Activated T-cell treated with anti-CD3 and anti-CD28 coated beads, Interleukin-2, amount 50 U/mL, for 72 hours (primary cell): Measurements from ENCODE around the gene SYTL1. TPM values are rescaled to one million over a fixed set of nuclear protein-coding genes. Genes with fewer than 3 reads are reported as not detected.
A peak's percentile ranks its signal among the peaks of the same experiment; 100 is the strongest.

Source experiments
- ATAC-seq, 2 donors: fragments of 150-1000 bp; cut with Tn5 transposase; replicated peaks in 1 of 2; 2 replicates each; pipeline ENCODE4 v1.10.0; 2021; ENCODE audit warnings: moderate library complexity in 2 of 2, mild to moderate bottlenecking in 1 of 2
- DNase-seq, 2 donors: peaks; one replicate each; pipeline ENCODE4 v3.0.0; 2021 to 2022; ENCODE audit warnings: mixed read lengths in 1 of 2
- H3K27ac Mint-ChIP-seq: one replicate; pipeline ENCODE4 v1.8.0; 2022; ENCODE audit warnings: mild to moderate bottlenecking, moderate library complexity, mixed read lengths
- H3K27me3 Mint-ChIP-seq: one replicate; pipeline ENCODE4 v1.8.0; 2022; ENCODE audit warnings: low read depth, mixed read lengths
- H3K36me3 Mint-ChIP-seq, 2 donors: one replicate each; pipeline ENCODE4 v1.8.0; 2022; ENCODE audit warnings: mixed read lengths in 2 of 2, mild to moderate bottlenecking in 1 of 2; ENCODE audit not compliant: insufficient read depth in 2 of 2
- H3K4me1 Mint-ChIP-seq: one replicate; pipeline ENCODE4 v1.8.0; 2022; ENCODE audit warnings: low read depth, mixed read lengths
- H3K4me3 Mint-ChIP-seq, 2 donors: one replicate each; pipeline ENCODE4 v1.8.0; 2022; ENCODE audit warnings: mild to moderate bottlenecking in 2 of 2, mixed read lengths in 2 of 2, moderate library complexity in 2 of 2
- H3K9me3 Mint-ChIP-seq, 2 donors: one replicate each; pipeline ENCODE4 v1.8.0; 2022; ENCODE audit warnings: mixed read lengths in 2 of 2
- total RNA-seq, 2 donors: library from RNA; stranded (reverse); gene quantifications; one replicate each; pipeline ENCODE4 v1.2.3, GENCODE V29; 2022

Gene SYTL1
- total RNA-seq, 2 donors from 2014 or later: 73.1 to 89.9 TPM

DNA sequence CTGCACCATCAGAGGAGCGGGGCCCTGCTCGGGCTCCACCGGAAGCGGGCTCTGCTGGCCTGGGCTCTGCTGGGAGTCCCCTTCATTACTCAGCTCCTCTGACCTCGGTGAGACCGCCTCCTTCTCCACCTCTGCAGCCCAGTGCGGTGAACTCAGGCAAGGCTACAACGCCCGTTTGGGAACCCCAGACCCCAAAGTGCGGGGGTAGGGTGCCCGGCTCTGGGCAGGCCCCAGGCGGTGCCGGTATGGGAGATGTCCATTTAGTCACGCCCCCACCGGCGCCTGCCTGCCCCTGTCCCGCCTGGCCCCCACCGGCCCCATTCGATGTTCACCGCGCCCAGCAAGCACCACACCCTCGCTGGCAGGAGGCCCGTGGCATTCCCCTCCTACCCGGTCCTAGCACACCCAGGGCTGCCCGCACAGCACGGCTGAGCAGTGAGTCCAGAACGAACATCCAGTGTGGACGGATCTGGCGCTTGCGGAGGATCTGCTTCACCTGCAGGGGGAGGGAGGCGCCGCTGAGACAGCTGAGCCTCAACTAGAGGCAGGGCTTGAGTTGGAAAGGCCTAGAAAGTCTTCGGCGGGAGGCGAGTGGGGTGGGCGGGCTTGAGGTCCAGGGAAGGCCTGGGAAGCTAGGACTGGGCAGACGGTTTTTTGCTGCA lies 14.9 kb downstream of the SYTL1 start:
- peak; percentile 56 to 57 for ATAC-seq
- H3K36me3 Mint-ChIP-seq: no peaks in the 10 kb centered on the region
- H3K27me3 Mint-ChIP-seq: peaks cover 6% of the 10 kb centered on the region
- H3K4me3 Mint-ChIP-seq: peak overlapping the region; percentile 69 to 80
- peak; percentile 37 to 60 for DNase-seq
- H3K9me3 Mint-ChIP-seq: no peaks in the 10 kb centered on the region
- no peak overlapping the region for H3K27ac Mint-ChIP-seq
- peaks cover 29% of the 10 kb centered on the region for H3K4me1 Mint-ChIP-seq

DNA sequence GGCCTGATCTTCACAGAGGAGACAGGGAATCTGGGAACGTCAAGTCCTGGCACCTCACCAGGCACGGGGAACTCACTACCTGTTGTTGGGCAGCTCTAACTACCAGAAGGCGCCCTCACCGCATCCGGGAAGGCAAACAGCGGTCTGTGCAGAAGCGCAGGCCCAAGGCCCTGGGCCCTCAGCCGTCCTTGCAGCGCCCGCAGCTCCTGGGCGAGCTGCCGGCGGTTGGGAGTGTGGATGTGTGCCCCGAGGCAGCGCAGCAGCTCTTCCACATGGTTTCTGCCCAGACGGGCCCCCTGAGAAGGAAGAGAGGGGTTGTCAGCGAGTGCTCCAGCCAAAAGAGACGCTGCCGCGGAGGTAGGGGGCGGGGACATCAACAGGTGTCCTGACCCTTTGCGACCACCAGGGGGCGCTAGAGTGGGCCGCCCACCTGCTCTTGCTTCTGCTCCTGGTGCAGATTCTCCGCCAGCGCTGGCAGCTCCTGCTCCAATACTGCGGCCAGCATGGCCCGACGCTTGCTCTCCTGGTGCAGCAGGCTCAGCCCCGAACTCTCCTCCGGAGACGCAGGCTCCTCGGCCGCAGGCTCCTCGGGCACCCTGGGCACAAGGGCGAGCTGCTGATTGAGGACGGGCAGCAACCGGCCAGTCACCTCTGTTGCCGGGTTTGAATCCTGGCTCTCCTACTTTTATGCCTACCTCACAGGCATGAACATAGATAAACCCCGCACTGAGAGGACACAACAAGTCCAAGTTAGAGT lies 15.6 kb downstream of the SYTL1 start:
- H3K9me3 Mint-ChIP-seq: no peaks in the 10 kb centered on the region
- H3K4me1 Mint-ChIP-seq: peaks cover 29% of the 10 kb centered on the region

DNA sequence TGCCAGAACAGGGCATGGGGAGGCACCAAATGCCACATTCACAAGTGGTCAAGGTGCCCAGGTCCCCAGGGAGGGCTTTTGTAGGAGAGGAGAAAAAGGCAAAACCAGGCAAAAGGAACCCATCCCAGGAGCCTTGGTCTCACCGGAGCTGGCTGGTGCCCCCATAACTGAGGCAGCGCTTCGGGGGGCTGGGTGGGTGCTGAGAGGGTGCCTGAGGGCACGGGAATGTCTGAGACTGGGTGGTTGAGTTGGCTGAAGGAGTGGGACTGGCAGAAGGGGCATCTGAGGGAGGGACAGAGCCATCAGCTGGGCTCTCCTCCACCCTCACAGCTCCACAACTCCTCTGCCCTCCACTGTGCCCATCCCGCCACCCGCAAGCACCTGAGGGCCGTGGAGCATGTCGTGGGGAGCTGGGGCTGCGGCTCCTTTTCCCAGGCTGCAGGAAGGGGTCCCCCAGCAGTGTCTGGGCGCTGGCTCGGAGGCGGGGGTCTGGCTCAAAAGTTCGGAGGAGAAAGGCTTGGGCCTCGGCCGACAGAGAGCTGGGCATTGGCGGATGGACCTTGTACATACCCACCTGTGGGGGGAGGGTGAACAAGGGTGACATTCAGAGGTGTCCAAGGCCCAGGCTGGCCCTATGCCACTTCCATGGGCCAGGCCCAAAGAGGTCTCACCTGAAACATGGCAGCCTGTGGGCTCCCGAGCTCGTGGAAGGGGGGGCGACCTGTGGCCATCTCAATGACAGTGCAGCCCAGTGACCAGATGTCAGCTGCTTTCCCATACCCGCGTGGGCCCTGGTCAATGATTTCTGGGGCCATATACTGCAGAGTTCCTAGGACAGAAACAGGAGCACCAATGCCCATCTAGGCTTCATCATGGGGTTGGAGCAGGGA lies 16.5 kb downstream of the SYTL1 start:
- H3K27me3 Mint-ChIP-seq: peaks cover 6% of the 10 kb centered on the region
- H3K4me3 Mint-ChIP-seq: peak overlapping the region; percentile 69 to 80
- H3K4me1 Mint-ChIP-seq: peaks cover 29% of the 10 kb centered on the region
- no peaks in the 10 kb centered on the region for H3K9me3 Mint-ChIP-seq
- no peaks in the 10 kb centered on the region for H3K36me3 Mint-ChIP-seq
- ATAC-seq: no peak
- no peak for DNase-seq
- no peak overlapping the region for H3K27ac Mint-ChIP-seq

More for the DNA sequence above, 15.6 kb downstream of the SYTL1 start:
- DNase-seq (peak; percentile 79 to 86), ATAC-seq (peak; percentile 69 to 71)
- Mint-ChIP-seq H3K27ac (no peak overlapping the region), H3K36me3 (no peaks in the 10 kb centered on the region), H3K27me3 (peaks cover 6% of the 10 kb centered on the region), H3K4me3 (peak overlapping the region; percentile 69 to 80)

DNA sequence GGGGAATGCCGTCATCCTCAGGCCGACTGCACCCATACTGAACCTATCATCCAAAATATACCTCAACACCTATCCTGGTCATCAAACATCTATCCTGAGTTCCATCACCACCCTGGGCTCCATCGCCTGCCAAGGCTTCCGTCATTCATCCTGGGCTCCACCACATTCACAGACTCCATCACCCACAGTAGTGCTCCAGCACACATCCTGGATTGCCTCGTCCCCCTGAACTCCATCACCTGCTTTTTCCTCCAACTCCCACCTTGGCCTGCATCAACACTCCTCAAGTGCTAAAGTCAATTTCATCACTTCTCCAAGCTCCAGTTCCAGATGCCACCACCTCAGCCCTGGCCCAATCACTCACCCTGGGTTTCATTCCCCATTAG lies 17.1 kb downstream of the SYTL1 start:
- H3K27me3 Mint-ChIP-seq: peaks cover 6% of the 10 kb centered on the region
- no peaks in the 10 kb centered on the region for H3K36me3 Mint-ChIP-seq
- no peak for ATAC-seq
- H3K4me3 Mint-ChIP-seq: peak overlapping the region in 1 of 2 donors; percentile 0
- peaks cover 29% of the 10 kb centered on the region for H3K4me1 Mint-ChIP-seq
- no peak for DNase-seq
- H3K27ac Mint-ChIP-seq: no peak overlapping the region
- no peaks in the 10 kb centered on the region for H3K9me3 Mint-ChIP-seq

DNA sequence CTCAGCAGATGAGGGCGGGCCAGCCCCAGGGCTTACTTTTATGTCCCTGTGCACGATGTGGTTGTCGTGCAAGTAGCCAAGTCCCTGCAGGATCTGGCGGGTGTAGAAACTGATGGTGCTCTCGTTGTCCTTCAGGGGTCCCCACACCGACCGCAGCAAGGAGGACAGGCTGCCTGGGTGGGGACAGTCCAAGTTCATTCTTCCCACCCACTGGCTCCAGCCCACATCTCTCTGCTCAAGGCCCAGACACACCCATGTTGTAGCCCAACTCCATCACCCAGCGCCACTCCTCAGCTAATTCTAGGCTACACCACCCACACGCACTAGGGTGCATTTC lies 18.0 kb downstream of the SYTL1 start:
- ATAC-seq (no peak), DNase-seq (no peak)
- Mint-ChIP-seq H3K4me3 (peak overlapping the region; percentile 70 to 76), H3K9me3 (no peaks in the 10 kb centered on the region), H3K27me3 (peaks cover 6% of the 10 kb centered on the region), H3K4me1 (peaks cover 31% of the 10 kb centered on the region), H3K27ac (no peak overlapping the region), H3K36me3 (no peaks in the 10 kb centered on the region)

DNA sequence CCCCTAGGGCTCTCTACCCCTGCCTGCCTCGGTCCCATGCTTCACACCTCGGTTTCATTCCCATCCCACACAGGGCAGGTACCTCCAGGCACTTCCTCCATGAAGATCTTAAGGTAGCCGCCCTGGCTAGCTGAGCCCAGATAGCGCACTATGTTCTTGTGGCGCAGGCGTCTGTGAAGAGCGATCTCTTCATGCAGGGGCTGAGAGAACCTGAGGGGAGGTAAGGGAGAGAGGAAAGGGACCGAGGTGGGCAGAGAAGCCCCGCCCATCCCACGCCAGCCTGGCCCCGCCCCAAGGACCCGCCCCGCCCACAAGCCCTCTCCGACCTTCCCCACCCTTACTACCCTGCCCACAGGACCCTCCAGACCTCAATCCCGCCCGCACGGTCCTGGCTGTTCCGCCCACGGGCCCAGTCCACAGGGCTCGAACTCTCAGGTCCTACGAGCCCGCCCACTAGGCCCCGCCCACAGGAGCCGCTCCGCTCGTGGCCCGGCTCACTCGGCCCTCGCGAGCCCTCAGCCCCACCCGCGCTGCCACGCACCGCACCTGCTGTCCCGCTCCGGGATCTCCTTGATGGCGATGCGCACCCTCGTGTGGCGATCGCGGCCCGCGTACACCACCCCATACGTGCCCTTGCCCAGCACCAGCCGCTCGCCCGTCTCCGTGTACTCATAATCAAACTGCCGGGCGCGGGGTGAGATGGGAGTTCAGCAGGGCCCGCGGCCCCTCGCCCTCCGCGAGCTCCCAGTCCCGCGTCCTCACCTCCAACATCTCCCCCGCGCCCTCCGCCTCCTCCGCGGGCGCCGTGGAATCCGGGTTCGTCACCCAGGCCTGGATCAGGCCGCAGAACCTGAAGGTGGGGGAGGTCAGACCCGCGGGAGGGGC lies 18.6 kb downstream of the SYTL1 start:
- Mint-ChIP-seq H3K27ac (no peak overlapping the region), H3K4me1 (peaks cover 37% of the 10 kb centered on the region), H3K27me3 (peaks cover 6% of the 10 kb centered on the region), H3K36me3 (no peaks in the 10 kb centered on the region), H3K4me3 (peak overlapping the region; percentile 70 to 76), H3K9me3 (no peaks in the 10 kb centered on the region)
- ATAC-seq (peak; percentile 17 to 21), DNase-seq (peak; percentile 50 to 60)

DNA sequence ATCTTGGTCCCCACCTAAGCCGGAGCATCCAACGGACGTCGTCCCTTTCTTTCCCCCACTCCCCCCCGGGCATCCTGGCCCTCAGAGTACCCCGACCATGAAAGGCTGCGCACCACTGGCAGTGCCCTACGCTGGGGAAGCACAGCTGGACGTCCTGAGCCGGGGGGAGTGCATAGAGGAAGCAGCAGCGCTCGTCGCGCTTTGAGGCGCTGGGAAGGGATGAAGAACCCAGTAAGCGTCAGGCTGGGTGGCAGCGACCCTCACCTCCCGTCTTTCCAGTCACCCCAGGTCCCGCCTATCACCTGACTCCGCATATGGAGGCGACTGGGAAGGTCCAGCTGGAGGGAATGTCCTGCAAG lies 19.2 kb downstream of the SYTL1 start:
- H3K9me3 Mint-ChIP-seq: no peaks in the 10 kb centered on the region
- H3K4me1 Mint-ChIP-seq: peaks cover 43% of the 10 kb centered on the region
- no peak overlapping the region for H3K27ac Mint-ChIP-seq
- DNase-seq: no peak
- H3K27me3 Mint-ChIP-seq: peaks cover 6% of the 10 kb centered on the region
- no peaks in the 10 kb centered on the region for H3K36me3 Mint-ChIP-seq
- peak overlapping the region; percentile 70 to 76 for H3K4me3 Mint-ChIP-seq
- no peak for ATAC-seq

DNA sequence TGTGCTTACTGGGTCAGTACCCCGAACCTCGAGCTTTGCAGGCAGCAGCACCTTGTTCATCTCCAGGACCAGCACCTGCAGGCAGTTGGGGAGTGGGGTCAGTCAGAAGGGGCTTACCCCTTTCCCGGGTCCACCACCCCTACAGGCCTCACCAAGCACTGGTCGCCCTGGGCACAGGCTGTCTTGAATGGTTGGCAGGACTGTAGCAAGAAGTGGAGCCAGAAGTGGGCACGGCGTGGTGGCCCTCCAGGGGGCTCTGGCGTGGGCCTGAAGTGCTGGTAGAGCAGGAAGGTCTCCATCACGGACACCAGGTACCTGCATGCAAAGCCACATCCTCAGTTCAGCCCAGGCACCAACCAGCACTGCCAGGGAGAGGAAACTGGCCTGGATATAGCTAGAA lies 19.7 kb downstream of the SYTL1 start:
- Mint-ChIP-seq H3K27me3 (peaks cover 6% of the 10 kb centered on the region), H3K27ac (no peak overlapping the region), H3K4me3 (peak overlapping the region in 1 of 2 donors; percentile 7), H3K36me3 (no peaks in the 10 kb centered on the region), H3K4me1 (peaks cover 43% of the 10 kb centered on the region), H3K9me3 (no peaks in the 10 kb centered on the region)
- ATAC-seq (no peak), DNase-seq (no peak)

DNA sequence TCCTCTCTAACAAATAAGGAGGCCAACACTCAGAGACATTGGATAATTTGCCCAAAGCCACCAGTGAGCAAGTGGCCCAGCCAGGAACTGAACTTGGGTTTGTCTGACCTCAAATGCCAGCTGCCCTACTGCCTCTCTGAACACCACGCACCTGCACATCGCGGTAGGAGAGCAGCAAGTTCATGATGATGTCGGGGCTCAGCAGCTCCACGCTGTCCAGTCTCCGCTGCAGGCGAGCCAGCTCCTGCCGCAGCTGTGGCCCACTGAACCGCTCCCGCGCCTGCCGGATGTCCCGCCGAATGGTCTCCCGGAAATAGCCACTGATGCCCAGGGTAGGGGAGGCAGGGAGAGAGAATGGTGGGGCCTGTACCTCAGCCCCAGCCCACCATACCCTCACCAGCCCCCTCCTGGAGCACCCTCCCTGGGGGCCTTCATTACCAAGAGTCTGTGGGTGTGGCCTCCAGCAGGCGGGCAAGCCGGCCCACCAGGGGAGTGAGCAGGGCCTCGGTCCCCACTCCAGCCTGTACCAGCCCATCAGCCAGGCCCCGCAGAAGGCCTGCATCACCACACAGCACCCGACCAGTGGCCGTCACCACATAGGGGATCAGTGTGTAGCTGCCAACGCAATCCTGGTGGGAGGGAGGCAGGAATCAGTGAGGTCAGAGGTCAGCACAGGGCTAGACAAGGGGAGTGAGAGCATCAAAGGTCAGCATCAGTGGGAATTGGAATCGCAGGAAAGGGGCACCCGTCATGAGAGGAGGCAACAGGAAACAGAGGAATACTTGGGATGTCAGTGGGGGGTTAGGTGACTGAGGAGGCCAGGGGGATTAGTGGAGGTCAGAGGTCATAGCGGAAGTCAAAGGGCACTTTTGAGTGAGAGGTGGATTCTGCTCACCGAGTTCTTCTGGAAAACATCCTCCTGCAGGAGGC lies 22.2 kb downstream of the SYTL1 start:
- DNase-seq (no peak), ATAC-seq (no peak)
- peak overlapping the region in 1 of 2 donors; percentile 4 for H3K4me3 Mint-ChIP-seq
- H3K27ac Mint-ChIP-seq: no peak overlapping the region
- H3K4me1 Mint-ChIP-seq: peaks cover 35% of the 10 kb centered on the region
- no peaks in the 10 kb centered on the region for H3K9me3 Mint-ChIP-seq
- H3K36me3 Mint-ChIP-seq: no peaks in the 10 kb centered on the region
- H3K27me3 Mint-ChIP-seq: peaks cover 6% of the 10 kb centered on the region

DNA sequence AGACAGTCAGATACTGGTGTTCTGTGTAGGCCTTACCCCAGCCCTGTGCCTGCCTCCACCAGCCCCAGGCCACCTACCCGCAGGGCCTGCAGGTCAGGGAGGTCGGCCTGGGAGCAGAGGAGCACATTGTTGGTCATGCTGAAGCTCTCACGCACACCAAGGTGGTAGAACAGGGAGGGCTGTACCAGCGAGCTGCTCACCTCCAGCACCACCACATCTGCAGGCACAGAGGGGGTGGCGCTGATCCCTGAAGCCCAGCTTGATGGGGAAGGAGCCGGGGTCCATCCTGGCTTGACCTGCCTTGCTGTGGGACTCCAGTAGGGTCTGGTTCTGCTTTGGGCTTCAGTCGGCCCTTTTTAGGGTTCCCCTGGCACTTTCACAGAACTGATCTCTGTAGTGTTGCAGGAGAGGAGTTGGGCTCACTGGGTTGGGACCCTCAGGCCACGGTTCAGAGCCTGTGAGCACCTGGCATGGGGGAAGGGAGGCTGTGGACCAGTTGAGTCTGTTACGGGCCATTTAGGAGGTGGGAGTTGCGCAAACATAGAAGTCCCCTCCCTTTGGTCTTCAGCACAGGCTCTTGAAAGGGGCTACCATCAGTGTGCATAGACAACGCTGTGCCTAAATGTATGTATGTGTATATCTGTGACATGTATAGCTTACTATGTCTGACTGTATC lies 23.0 kb downstream of the SYTL1 start:
- Mint-ChIP-seq H3K4me3 (peak overlapping the region; percentile 95 to 96), H3K36me3 (no peaks in the 10 kb centered on the region), H3K27ac (no peak overlapping the region), H3K27me3 (peaks cover 3% of the 10 kb centered on the region), H3K4me1 (peaks cover 35% of the 10 kb centered on the region), H3K9me3 (no peaks in the 10 kb centered on the region)
- DNase-seq (no peak), ATAC-seq (peak in 1 of 2 donors; percentile 37)

DNA sequence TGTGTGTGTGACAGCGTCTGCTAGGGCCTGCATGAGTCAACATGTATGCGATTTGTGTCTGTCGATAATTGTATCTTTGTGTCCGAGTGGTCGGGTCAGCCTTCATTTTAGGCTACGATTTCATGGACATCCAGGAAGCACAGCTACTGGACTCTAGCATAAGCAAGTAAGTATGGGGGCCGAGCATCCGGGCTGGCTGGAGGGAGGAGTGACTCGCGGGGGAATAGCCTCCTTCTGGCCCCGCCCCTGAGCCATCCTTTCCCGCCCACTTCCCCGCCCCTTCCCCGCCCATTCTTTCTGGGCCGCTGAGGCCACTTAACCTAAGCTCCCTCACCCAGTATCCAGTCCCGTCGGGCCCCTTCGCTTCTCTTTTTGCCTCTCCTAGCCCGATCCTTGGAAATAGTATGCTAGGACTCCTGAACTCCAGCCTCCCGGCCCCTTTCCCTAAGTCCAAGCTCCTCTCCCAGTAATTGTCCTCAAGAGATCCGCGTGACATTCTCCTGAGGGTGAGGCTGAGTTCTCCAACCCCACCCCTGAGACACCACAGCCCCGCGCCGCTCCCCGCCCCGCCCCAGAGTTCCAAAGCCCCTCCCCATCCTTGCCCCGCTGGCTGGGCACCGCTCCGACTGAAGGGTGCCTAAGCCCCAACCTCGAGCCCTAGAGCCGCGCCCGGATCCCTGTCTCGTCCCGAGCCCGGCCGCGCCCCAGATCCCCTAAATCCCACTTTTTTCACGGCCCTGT lies 23.7 kb downstream of the SYTL1 start:
- H3K36me3 Mint-ChIP-seq: no peaks in the 10 kb centered on the region
- peak overlapping the region; percentile 68 for H3K27ac Mint-ChIP-seq
- peak overlapping the region; percentile 95 to 96 for H3K4me3 Mint-ChIP-seq
- H3K4me1 Mint-ChIP-seq: peaks cover 34% of the 10 kb centered on the region
- ATAC-seq: peak; percentile 74 to 75
- H3K27me3 Mint-ChIP-seq: no peaks in the 10 kb centered on the region
- peak; percentile 75 to 78 for DNase-seq
- H3K9me3 Mint-ChIP-seq: no peaks in the 10 kb centered on the region
